ENCODE measurements around the gene HSD17B7. TPM values are rescaled to one million over a fixed set of nuclear protein-coding genes. Genes with fewer than 3 reads are reported as not detected.

Gene HSD17B7
- total RNA-seq, 2 experiments from 2014 or later: 22.5 to 23.8 TPM

GRCh38 chr1:162855461-162856150 lies 65.1 kb downstream of the HSD17B7 start:
- no peak overlapping the region for H3K4me3 Mint-ChIP-seq
- H3K36me3 Mint-ChIP-seq (ENCODE audit: low read depth): no peaks in the 10 kb centered on the region
- no peak overlapping the region for H3K27ac Mint-ChIP-seq
- ChIA-PET POLR2A (no interaction called here), CTCF (no interaction called here)
- H3K4me1 Mint-ChIP-seq: peaks cover 2% of the 10 kb centered on the region
- no peak for DNase-seq
- H3K27me3 Mint-ChIP-seq: peaks cover 7% of the 10 kb centered on the region
- no peaks in the 10 kb centered on the region for H3K9me3 Mint-ChIP-seq

DNA sequence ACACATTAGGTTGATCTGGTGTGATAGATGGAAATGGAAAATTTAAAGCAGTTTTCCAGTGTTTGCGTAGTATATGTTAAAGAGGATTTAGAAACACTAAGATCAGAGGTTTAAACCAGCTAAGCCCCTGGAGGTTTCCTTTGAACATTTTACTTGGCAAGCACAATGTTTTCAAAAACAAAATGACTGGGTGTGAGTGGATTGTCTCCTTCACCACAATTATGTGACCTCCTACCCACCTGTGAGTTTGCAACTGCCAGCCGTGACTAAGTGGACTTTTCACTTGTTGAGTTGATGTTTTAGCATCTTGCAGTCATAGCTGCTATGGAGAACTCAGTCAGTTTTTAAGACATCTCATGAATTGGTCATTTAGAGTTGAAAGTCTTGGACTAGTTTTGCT lies 65.8 kb downstream of the HSD17B7 start:
- no peaks in the 10 kb centered on the region for H3K9me3 Mint-ChIP-seq
- H3K4me1 Mint-ChIP-seq: peaks cover 2% of the 10 kb centered on the region
- POLR2A ChIA-PET: no interaction called here
- no peak overlapping the region for H3K27ac Mint-ChIP-seq
- no peaks in the 10 kb centered on the region for H3K36me3 Mint-ChIP-seq (ENCODE audit: low read depth)
- CTCF ChIA-PET: no interaction called here
- peaks cover 5% of the 10 kb centered on the region for H3K27me3 Mint-ChIP-seq
- no peak overlapping the region for H3K4me3 Mint-ChIP-seq
- DNase-seq: no peak

- ChIA-PET POLR2A (no interaction called here), CTCF (no interaction called here)
- no peak for DNase-seq
- Mint-ChIP-seq H3K36me3 (ENCODE audit: low read depth) (no peaks in the 10 kb centered on the region), H3K27me3 (peaks cover 11% of the 10 kb centered on the region), H3K4me3 (no peak overlapping the region), H3K9me3 (no peaks in the 10 kb centered on the region), H3K27ac (no peak overlapping the region), H3K4me1 (peaks cover 2% of the 10 kb centered on the region)
Measured at GRCh38 chr1:162857850-162858249, 67.3 kb downstream of the HSD17B7 start.

DNA sequence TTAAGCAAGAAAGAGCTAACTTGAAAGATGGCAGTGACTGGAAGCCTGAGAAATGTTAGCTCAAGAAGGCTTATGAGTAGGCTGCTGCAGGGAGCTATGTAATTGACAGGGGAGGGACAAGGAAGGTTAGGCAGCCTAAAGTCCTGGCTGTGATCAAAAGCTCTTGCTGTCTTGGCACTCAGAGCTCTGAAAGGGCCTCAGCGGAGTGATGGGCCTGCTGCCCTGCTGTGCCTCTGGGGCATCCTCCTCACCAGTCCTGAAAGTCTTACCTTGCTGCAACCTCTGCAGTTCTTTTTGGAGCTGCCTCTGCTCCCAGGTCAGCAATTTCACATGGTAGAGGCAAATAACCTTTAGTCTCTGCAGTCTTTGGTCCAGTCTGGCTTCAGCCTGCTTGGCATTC lies 68.7 kb downstream of the HSD17B7 start:
- Mint-ChIP-seq H3K4me3 (no peak overlapping the region), H3K27me3 (peaks cover 20% of the 10 kb centered on the region), H3K27ac (no peak overlapping the region), H3K9me3 (no peaks in the 10 kb centered on the region), H3K4me1 (peaks cover under 1% of the 10 kb centered on the region), H3K36me3 (ENCODE audit: low read depth) (no peaks in the 10 kb centered on the region)
- ChIA-PET CTCF (no interaction called here), POLR2A (no interaction called here)
- DNase-seq: no peak

DNA sequence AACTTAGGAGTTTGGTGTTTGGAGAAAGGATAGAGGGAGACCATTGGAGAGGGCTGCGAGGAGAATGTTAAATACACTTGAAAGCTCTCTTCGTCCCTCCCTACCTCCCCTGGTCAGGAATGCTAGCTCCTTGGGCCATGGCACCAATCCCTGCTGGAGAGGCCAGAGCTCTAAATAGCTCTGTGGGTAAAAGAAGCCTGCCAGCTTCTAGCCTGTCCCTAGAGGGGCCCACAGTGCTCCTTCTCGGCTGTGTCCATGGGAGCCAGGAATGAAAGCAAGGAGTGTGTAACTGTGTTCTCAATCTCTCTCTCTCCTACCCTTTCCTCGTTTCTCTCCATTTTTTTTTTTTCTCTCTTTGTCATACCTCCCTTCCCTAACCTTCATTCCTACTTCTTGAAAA lies 70.6 kb downstream of the HSD17B7 start, which contains the start of gene CCDC190:
Gene CCDC190 (minus strand): TSS at position 75 of the 400 bp plus-strand sequence. CDS start 1,529 bp downstream, outside the sequence.
- Mint-ChIP-seq H3K36me3 (ENCODE audit: low read depth) (no peaks in the 10 kb centered on the region), H3K27me3 (peaks cover 23% of the 10 kb centered on the region), H3K27ac (no peak within 1 kb of the TSS), H3K9me3 (no peaks in the 10 kb centered on the region), H3K4me3 (no peak within 1 kb of the TSS), H3K4me1 (no peaks in the 10 kb centered on the region)
- no peak for DNase-seq
- ChIA-PET CTCF (no interaction called here), POLR2A (no interaction called here)

GRCh38 chr1:162861625-162862024 lies 71.1 kb downstream of the HSD17B7 start:
- Mint-ChIP-seq H3K36me3 (ENCODE audit: low read depth) (no peaks in the 10 kb centered on the region), H3K4me1 (no peaks in the 10 kb centered on the region), H3K27me3 (peaks cover 23% of the 10 kb centered on the region), H3K4me3 (no peak overlapping the region), H3K27ac (no peak overlapping the region), H3K9me3 (no peaks in the 10 kb centered on the region)
- DNase-seq: no peak
- ChIA-PET CTCF (interaction anchor here (1.0 kb wide), 1 partner anchor 308 kb away, joined by 3 read pairs; no protein-coding TSS in a partner anchor), POLR2A (no interaction called here)

Other genes with a start within 250 kb of the HSD17B7 start
- gene UAP1, start 229.0 kb upstream of the HSD17B7 start, total RNA-seq: 10 to 100 TPM; 10.9 to 12.3 TPM
- gene DDR2, start 158.2 kb upstream of the HSD17B7 start, total RNA-seq: under 1 TPM; 0.02 to 0.35 TPM
- gene CCDC190, start 70.5 kb downstream of the HSD17B7 start, total RNA-seq: not detected

Data from activated CD4-positive, alpha-beta T cell treated with anti-CD3 and anti-CD28 coated beads, Interleukin-2, amount 10 ng/mL, durations not matched to agents 7 days and 5 days (primary cell).